ENCODE measurements around the gene CERS6. TPM values are rescaled to one million over a fixed set of nuclear protein-coding genes. Genes with fewer than 3 reads are reported as not detected.

The CERS6 gene
- total and polyA plus RNA-seq, 10 of the 15 experiments (the other 5 are each of a cell fraction or from before 2014, with no cell fraction given): 1.3 to 20.4 (median 14.1) TPM

DNA sequence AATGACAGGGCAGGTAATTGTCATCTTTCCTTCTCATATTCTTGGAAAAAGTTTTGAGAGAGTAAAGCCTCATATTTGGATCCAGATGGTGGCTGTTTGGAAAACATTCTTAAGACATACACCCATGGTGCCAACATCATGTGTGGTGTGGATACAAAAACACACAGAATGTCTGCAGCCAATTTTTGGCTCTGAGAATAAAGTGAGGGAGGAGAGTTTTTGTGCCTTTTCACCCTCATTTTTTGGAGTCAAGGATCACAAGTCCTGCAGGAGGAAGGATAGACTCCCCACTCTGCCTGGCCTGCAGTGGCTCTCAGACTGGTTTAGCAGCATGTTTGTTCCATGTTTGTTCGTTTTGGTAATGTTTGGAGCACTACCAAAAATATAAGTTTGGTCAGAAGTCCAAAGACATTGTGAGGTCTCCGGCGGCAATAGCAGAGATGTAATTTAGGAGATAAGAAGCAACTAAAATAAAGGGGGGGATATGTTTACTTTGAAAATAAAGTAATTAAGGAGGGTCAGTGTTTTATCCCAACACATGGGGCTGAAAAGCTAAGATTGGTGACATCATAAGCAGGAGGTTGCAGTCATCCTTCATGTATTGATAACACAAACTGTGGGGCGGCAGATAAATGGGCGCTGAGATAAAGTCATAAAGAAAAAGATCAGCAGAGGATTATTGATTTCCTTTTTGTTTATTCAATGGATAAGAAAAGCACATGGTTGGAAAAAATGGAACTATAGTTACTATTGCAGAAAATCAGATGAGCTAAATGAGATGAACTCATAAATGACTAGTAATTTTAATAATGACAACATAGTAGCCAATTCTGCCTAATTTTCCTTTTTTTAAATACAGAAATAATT, 347.0 kb downstream of the CERS6 start:
- H3K9ac ChIP-seq (ENCODE audit: control insufficient read depth, insufficient read depth, low read length): no peak overlapping the region
- POLR2A ChIA-PET: no interaction called here
- no TSS peak for BruUV-seq (replicated peaks)

DNA sequence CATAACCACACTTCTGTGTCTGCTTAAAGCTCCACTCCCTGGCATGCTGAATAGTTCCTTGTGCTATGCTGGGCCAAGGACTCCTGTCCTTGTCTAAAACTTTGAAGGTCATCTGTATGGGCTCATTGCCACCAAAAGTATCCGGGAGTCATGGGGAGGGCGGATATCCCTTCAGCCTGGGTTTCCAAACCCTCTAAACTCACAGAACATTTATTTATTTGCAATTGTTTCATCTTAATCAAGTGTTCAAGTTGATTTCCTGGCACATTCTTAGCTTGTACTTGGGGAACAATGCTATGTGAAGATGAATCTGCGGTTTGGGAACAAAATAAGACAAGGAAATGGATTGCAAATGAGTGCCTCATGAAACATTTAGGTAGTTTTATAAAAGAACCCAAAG, 348.1 kb downstream of the CERS6 start:
- SMC1A ChIA-PET (ENCODE audit: uncharacterized antibody, unreplicated experiment): no interaction called here
- intact Hi-C loops (cut with micrococcal nuclease; ENCODE audit: unreplicated experiment): no loop called here
- no peak for TF ChIP-seq DPF2 (IDR thresholded peaks at IDR 0.05)
- TF ChIP-seq EP300 (IDR thresholded peaks at IDR 0.05; ENCODE audit: borderline replicate concordance in 1 of 2, control insufficient read depth in 1 of 2, low read depth in 2 of 2, low read length in 2 of 2): no peak
- no peak for TF ChIP-seq GATAD2B (conservative IDR thresholded peaks at IDR 0.05; ENCODE audit: low read depth)
- TF ChIP-seq CHD1 (IDR thresholded peaks at IDR 0.05; ENCODE audit: low read depth, low read length): no peak
- TF ChIP-seq, protein P1, sequence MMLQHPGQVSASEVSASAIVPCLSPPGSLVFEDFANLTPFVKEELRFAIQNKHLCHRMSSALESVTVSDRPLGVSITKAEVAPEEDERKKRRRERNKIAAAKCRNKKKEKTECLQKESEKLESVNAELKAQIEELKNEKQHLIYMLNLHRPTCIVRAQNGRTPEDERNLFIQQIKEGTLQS (IDR thresholded peaks at IDR 0.05; ENCODE audit: borderline replicate concordance, extremely low read depth, low read depth, low read length): no peak
- TF ChIP-seq ATF7 (IDR thresholded peaks at IDR 0.05; ENCODE audit: low read depth): no peak
- no peak for TF ChIP-seq CBX3 (IDR thresholded peaks at IDR 0.05; ENCODE audit: borderline replicate concordance, low read depth)
- no peak for TF ChIP-seq YBX1 (IDR thresholded peaks at IDR 0.05)
- TF ChIP-seq, protein P2, sequence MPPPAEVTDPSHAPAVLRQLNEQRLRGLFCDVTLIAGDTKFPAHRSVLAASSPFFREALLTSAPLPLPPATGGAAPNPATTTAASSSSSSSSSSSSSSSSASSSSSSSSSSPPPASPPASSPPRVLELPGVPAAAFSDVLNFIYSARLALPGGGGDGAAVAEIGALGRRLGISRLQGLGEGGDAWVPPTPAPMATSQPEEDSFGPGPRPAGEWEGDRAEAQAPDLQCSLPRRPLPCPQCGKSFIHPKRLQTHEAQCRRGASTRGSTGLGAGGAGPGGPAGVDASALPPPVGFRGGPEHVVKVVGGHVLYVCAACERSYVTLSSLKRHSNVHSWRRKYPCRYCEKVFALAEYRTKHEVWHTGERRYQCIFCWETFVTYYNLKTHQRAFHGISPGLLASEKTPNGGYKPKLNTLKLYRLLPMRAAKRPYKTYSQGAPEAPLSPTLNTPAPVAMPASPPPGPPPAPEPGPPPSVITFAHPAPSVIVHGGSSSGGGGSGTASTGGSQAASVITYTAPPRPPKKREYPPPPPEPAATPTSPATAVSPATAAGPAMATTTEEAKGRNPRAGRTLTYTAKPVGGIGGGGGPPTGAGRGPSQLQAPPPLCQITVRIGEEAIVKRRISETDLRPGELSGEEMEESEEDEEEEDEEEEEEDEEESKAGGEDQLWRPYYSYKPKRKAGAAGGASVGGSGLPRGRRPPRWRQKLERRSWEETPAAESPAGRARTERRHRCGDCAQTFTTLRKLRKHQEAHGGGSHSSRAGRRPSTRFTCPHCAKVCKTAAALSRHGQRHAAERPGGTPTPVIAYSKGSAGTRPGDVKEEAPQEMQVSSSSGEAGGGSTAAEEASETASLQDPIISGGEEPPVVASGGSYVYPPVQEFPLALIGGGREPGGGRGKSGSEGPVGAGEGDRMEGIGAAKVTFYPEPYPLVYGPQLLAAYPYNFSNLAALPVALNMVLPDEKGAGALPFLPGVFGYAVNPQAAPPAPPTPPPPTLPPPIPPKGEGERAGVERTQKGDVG (CRISPR knock-in tag; IDR thresholded peaks at IDR 0.05): no peak
- TF ChIP-seq ZZZ3 (IDR thresholded peaks at IDR 0.05; ENCODE audit: control insufficient read depth, insufficient read length, low read depth): no peak

More for the DNA sequence above, 347.0 kb downstream of the CERS6 start:
- no peak for FAIRE-seq
- H4K20me1 ChIP-seq (ENCODE audit: control insufficient read depth, insufficient read depth): no peaks in the 10 kb centered on the region
- in situ Hi-C loops (cut with MboI) (no loop called here), intact Hi-C loops (cut with micrococcal nuclease; ENCODE audit: unreplicated experiment) (no loop called here)
- no peak for ATAC-seq
- H3K4me3 ChIP-seq: no peak overlapping the region
- no peaks in the 10 kb centered on the region for H3K4me1 ChIP-seq (ENCODE audit: control insufficient read depth, insufficient read depth, low read length)
- no peaks in the 10 kb centered on the region for H3K79me2 ChIP-seq (ENCODE audit: control insufficient read depth, insufficient read depth, low read length)
- H3K27me3 ChIP-seq (replicated peaks in 1 of 2; ENCODE audit: control insufficient read depth in 2 of 2, insufficient read depth in 2 of 2, low read length in 1 of 2): no peaks in the 10 kb centered on the region; a peak in 1 of 4 replicates
- H2AFZ ChIP-seq (ENCODE audit: control insufficient read depth, low read depth, low read length): no peak overlapping the region
- no peak for DNase-seq (ENCODE audit: low read depth, low spot score)
- H3K27ac ChIP-seq (ENCODE audit: control insufficient read depth, insufficient read depth): no peak overlapping the region
- CTCF ChIA-PET: no interaction called here
- no peaks in the 10 kb centered on the region for H3K9me3 ChIP-seq (replicated peaks; ENCODE audit: control insufficient read depth, insufficient read depth, low read length)
- 66% methylated on average over 5 of the region's 5 CpGs for WGBS (ENCODE audit: insufficient coverage, insufficient replicate concordance, low lambda C conversion rate, missing lambda C conversion rate)
- RAD21 ChIA-PET (ENCODE audit: unreplicated experiment): no interaction called here
- SMC1A ChIA-PET (ENCODE audit: uncharacterized antibody, unreplicated experiment): interaction anchor here (1.4 kb wide), 1 partner anchor 13 kb away, joined by 3 read pairs; no protein-coding TSS in a partner anchor
- TF ChIP-seq, protein P3, sequence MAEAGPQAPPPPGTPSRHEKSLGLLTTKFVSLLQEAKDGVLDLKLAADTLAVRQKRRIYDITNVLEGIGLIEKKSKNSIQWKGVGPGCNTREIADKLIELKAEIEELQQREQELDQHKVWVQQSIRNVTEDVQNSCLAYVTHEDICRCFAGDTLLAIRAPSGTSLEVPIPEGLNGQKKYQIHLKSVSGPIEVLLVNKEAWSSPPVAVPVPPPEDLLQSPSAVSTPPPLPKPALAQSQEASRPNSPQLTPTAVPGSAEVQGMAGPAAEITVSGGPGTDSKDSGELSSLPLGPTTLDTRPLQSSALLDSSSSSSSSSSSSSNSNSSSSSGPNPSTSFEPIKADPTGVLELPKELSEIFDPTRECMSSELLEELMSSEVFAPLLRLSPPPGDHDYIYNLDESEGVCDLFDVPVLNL (IDR thresholded peaks at IDR 0.05; ENCODE audit: low read depth, low read length): no peak
- no peak overlapping the region for H3K4me2 ChIP-seq (ENCODE audit: control insufficient read depth, insufficient read depth)
- no peaks in the 10 kb centered on the region for H3K36me3 ChIP-seq (ENCODE audit: control insufficient read depth in 2 of 2, insufficient read depth in 2 of 2, low read length in 1 of 2)

More for the DNA sequence above, 348.1 kb downstream of the CERS6 start:
- ATAC-seq (no peak), FAIRE-seq (no peak), DNase-seq (ENCODE audit: low read depth, low spot score) (no peak)
- Histone ChIP-seq H3K36me3 (ENCODE audit: control insufficient read depth in 2 of 2, insufficient read depth in 2 of 2, low read length in 1 of 2) (no peaks in the 10 kb centered on the region), H3K79me2 (ENCODE audit: control insufficient read depth, insufficient read depth, low read length) (no peaks in the 10 kb centered on the region), H4K20me1 (ENCODE audit: control insufficient read depth, insufficient read depth) (no peaks in the 10 kb centered on the region), H3K27me3 (replicated peaks in 1 of 2; ENCODE audit: control insufficient read depth in 2 of 2, insufficient read depth in 2 of 2, low read length in 1 of 2) (no peaks in the 10 kb centered on the region), H3K4me2 (ENCODE audit: control insufficient read depth, insufficient read depth) (no peak overlapping the region), H3K4me3 (no peak overlapping the region), H3K9me3 (replicated peaks; ENCODE audit: control insufficient read depth, insufficient read depth, low read length) (no peaks in the 10 kb centered on the region), H3K27ac (ENCODE audit: control insufficient read depth, insufficient read depth) (no peak overlapping the region), H2AFZ (ENCODE audit: control insufficient read depth, low read depth, low read length) (no peak overlapping the region), H3K4me1 (ENCODE audit: control insufficient read depth, insufficient read depth, low read length) (no peaks in the 10 kb centered on the region), H3K9ac (ENCODE audit: control insufficient read depth, insufficient read depth, low read length) (no peak overlapping the region)
- BruUV-seq (replicated peaks): no TSS peak
- ChIA-PET CTCF (no interaction called here), RAD21 (ENCODE audit: unreplicated experiment) (no interaction called here), POLR2A (no interaction called here)
- in situ Hi-C loops (cut with MboI): no loop called here
- WGBS (ENCODE audit: insufficient coverage, insufficient replicate concordance, low lambda C conversion rate, missing lambda C conversion rate): 61% methylated on average over 3 of the region's 3 CpGs

All from GM12878 (cell line).